GM19372 (cell line): Measurements from ENCODE around the gene ADIG.

ENCODE experiments used
- ATAC-seq: cut with Tn5 transposase; IDR thresholded peaks from one replicate; pipeline ENCODE4 v1.9.1; 2021; ENCODE audit warnings: mild to moderate bottlenecking, low read depth, moderate library complexity; ENCODE audit not compliant: unreplicated experiment

ADIG gene

DNA sequence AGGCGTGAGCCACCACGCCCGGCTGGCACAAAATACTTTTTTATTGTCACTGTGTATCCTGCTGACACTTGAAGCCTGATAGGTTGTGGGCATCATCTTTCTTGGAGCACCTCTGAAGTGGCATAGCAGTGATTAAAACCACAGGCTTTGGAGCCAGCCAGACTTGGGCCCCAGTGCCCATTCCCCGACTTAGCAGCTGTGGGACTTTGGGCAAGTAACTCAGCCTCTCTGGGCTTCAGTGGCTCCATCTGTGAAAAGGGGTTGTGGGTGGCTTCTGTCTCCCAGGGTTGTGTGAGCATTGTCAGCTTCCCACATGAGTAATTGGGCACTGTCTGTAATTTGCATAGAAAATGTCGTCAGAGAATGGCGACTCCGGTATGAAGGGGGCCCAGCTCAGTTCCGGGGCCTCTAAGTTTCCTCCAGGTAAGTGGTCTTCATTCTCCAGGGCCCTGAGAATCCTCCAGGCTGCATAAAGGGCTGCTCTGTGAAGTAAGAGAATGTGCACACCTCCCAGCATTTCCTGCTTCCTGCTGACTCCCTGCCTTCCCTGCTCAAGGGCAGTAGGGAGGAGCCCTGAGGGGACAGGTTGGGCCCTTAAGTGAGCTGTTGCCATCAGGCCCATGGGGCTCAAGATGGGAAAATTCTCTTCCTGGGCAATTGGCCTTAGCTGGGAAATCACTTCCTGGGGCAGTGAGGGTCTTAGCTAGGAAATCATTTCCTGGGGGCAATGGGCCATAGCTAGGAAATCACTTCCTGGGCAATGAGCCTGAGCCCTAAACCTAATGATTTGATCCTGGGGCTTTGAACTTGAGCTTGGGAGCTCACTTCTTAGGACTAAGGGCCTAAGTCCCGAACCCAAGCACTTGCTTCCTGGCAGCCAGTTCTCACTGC is 47.8 kb downstream of the ADIG start:
- ATAC-seq, result no peak

DNA sequence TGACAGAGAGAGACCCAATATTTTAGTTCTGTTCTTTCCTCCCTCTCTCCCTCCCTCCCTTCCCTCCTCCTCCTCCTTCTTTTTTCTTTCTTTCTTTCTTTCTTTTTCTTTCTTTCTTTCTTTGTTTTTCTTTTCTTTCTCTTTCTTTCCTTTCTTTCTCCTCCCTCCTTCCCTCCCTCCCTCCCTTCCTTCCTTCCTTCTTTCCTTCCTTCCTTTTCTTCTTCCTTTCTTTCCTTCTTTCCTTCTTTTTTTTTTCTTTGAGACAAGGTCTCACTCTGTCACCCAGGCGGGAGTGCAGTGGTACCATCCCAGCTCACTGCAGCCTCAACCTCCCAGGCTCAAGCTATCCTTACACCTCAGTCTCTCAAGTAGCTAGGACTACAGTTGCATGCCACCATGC is 49.0 kb downstream of the ADIG start:
- no peak for ATAC-seq

DNA sequence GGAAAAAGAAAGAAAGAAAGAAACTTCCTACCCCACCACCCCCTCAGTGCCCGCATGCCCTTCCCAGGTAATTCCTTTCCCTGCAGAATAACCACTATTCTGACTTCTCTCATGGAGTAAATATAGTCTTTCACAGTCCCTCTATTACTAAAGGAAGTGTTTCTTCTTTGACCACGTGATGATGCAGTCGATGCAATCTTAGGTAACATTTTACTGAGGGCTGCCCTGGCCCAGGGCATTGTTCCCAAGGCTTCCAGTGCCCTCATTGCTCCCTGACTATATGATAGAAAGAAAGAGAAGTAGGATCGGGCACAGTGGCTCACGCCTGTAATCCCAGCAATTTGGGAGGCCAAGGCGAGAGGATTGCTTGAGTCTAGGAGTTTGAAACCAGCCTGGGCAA is 49.7 kb downstream of the ADIG start:
- ATAC-seq, result no peak

DNA sequence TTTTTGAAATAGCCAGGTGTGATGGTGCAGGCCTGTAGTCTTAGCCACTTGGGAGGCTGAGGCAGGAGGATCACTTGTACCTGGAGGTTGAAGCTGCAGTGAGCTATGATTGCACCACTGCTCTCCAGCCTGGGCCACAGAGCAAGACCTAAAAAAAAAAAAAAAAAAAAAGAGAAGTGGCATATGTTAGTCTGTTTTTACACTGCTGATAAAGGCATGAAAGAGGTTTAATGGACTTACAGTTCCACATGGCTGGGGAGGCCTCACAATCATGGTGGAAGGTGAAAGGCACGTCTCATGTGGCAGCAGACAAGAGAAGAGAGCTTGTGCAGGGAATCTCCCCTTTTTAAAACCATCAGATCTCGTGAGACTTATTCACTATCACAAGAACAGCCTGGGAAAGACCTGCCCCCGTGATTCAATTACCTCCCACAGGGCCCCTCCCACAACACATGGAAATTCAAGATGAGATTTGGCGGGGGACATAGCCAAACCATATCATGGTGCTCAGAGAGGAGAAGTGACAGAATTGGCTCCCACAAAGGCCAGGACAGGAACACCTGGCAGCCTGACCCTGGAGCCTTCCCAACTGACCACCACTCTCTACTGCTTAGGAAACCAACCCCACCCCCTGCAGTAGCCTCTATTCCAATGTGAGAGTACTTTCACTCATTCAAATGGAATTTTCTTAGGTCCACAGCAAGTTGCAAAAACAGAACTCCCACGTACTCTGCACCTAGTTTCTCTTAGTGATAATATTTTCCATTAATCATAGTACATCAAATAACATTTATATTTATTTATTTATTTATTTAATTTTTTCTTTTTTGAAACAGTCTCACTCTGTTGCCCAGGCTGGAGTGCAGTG is 50.4 kb downstream of the ADIG start:
- no peak for ATAC-seq

DNA sequence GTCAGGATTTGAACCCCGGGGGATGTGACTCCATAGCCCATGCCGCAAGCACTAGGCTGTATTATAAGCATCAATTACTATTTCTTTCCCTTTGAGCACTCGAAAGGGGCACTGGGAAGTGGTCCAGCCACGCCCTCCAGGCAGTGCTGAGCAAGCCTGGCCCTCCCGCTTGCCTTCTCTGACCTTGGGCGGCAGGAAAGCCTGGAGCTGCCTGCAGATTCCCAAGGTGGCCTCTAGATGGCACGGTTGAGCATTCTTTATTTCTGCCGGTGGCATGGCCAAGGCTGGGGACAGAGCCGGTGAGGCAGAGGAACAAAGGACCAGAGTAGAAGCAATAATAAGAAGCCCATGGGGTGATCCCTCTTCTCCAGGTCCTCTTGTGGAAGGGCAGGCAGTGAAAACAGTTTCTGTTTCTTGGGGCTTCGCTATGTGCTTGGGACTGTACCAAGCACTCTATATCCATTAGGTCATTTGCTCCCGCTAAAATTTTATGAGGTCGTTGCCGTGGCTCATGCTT is 52.6 kb downstream of the ADIG start:
- peak; percentile 53 for ATAC-seq

DNA sequence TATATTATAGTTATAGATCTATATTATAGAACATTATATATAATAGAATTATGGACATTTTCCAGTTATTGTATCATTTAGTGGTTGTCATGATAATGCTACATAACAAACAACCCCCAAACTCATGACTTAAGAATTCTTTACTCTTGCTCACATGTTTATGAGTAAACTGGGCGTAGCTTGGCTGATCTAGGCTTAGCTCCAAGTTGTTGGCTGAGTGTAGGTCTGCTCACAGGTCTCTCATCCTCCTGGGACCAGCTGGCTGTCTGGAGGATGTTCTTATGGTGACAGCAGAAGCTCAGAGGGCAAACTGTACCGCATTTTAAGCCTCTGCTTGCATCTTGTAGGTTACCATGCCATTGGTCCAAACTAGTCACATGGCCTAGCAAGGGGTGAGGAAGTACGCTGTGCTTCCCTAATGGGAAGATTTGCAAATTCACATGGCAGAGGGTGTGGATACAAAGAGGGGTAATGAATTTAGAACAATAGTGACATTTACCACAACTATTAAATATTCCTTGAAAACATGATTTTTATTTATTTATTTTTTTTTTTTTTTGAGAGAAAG is 54.8 kb downstream of the ADIG start:
- no peak for ATAC-seq
